Right cardiac atrium (tissue), 5 donors: ENCODE measurements around the gene IQCF6. TPM values are rescaled to one million over a fixed set of nuclear protein-coding genes. Genes with fewer than 3 reads are reported as not detected.

Experiments used
- ATAC-seq, 2 donors: fragments of 200-7000 bp; cut with Tn5 transposase; one replicate each; pipeline versions ENCODE4 v1.8.0 to v1.9.1; 2020; ENCODE audit warnings: moderate library complexity in 2 of 2, mild to moderate bottlenecking in 1 of 2
- DNase-seq, 3 donors: peaks; one replicate each; pipeline ENCODE4 v3.0.0-alpha.2; 2020
- H3K27ac ChIP-seq: one replicate; pipeline ENCODE4 v1.5.1; 2013; ENCODE audit warnings: mild to moderate bottlenecking, low read length, control low read depth, moderate library complexity
- H3K27me3 ChIP-seq: one replicate; pipeline ENCODE4 v1.6.1; 2013; ENCODE audit not compliant: control insufficient read depth, insufficient read depth
- H3K4me1 ChIP-seq: one replicate; pipeline ENCODE4 v1.6.1; 2013; ENCODE audit warnings: low read length; ENCODE audit not compliant: control insufficient read depth, insufficient read depth
- H3K4me3 ChIP-seq: one replicate; pipeline ENCODE4 v1.5.1; 2013; ENCODE audit warnings: low read length, control low read depth
- H3K9me3 ChIP-seq: one replicate; pipeline ENCODE4 v1.6.1; 2013; ENCODE audit warnings: low read length; ENCODE audit not compliant: control insufficient read depth
- WGBS: extraction: QIAGEN DNeasy Blood & Tissue Kit; methylation state at CpG from one replicate; pipeline ENCODE4 v1.1.7; 2013; 5-methylcytosine and 5-hydroxymethylcytosine counted together
- intact Hi-C, 4 donors: fragments of 100-400 bp; cut with DNase I; formaldehyde crosslinking; loops; one replicate each; pipeline versions ENCODE4 v1.11.0 to v1.14.0; 2022 to 2023
- long read RNA-seq, 4 donors: library from polyadenylated mRNA; unstranded; transcript quantifications; one replicate each; pipeline ENCODE4 v2.0.0, GENCODE V29; 2020 to 2021
- polyA plus RNA-seq: library from polyadenylated mRNA; stranded (reverse); fragments of 200-250 nt; gene quantifications from one replicate; pipeline ENCODE4 v1.2.3, GENCODE V29; 2013
- total RNA-seq, 4 donors: library from RNA; stranded (reverse); fragmentation: NEBNext Ultra II Directional; extraction: Animal tissue kit (Norgen Biotek cat#: 25700); gene quantifications; one replicate each; pipeline ENCODE4 v1.2.1, GENCODE V29; 2021
- donor health status: healthy with polysubstance abuse.
- donor health status: DM: no; HTN: yes; CAD: no.
- donor health status: DM: no; HTN: no; CAD: no.
- donor health status: DM: no; HTN: yes; CAD: no; lungs with severe emphysema.
- donor health status: DM: yes; HTN: yes; CAD: no.

IQCF6 gene
- total RNA-seq (not detected), polyA plus RNA-seq (not detected)
- long read RNA-seq, donor 1: 0 reads
- long read RNA-seq, donor 2: 0 reads
- long read RNA-seq, donor 3: 0 reads
- long read RNA-seq, donor 4: 0 reads

GRCh38 chr3:51779137-51779536, at the start of gene IQCF6:
TSS of gene IQCF6 (minus strand) at chr3:51779237. CDS start at chr3:51779224, 13 bp downstream.
- DNase-seq: no peak
- no peaks in the 10 kb centered on the region for H3K9me3 ChIP-seq
- H3K27ac ChIP-seq: no peak within 1 kb of the TSS
- no peaks in the 10 kb centered on the region for H3K27me3 ChIP-seq
- intact Hi-C loops: no loop called here
- H3K4me1 ChIP-seq: peaks cover 3% of the 10 kb centered on the region
- no peak within 1 kb of the TSS for H3K4me3 ChIP-seq
- ATAC-seq: no peak
- 96% methylated on average over 5 of the region's 5 CpGs for WGBS

- DNase-seq (no peak), ATAC-seq (no peak)
- intact Hi-C loops: no loop called here
- Histone ChIP-seq H3K27ac (no peak overlapping the region), H3K4me1 (no peaks in the 10 kb centered on the region), H3K27me3 (no peaks in the 10 kb centered on the region), H3K9me3 (no peaks in the 10 kb centered on the region), H3K4me3 (no peak overlapping the region)
- 76% methylated on average over 1 of the region's 1 CpG for WGBS
Measured at GRCh38 chr3:51828297-51828696, 49.3 kb upstream of the IQCF6 start.

- intact Hi-C loops: no loop called here
- H3K4me1 ChIP-seq: no peaks in the 10 kb centered on the region
- WGBS: 49% methylated on average over 12 of the region's 12 CpGs
- H3K4me3 ChIP-seq: no peak overlapping the region
- DNase-seq (no peak), ATAC-seq (no peak)
- H3K9me3 ChIP-seq: no peaks in the 10 kb centered on the region
- H3K27ac ChIP-seq: no peak overlapping the region
- H3K27me3 ChIP-seq: no peaks in the 10 kb centered on the region
Measured at GRCh38 chr3:51819709-51820406, 40.8 kb upstream of the IQCF6 start.

DNA sequence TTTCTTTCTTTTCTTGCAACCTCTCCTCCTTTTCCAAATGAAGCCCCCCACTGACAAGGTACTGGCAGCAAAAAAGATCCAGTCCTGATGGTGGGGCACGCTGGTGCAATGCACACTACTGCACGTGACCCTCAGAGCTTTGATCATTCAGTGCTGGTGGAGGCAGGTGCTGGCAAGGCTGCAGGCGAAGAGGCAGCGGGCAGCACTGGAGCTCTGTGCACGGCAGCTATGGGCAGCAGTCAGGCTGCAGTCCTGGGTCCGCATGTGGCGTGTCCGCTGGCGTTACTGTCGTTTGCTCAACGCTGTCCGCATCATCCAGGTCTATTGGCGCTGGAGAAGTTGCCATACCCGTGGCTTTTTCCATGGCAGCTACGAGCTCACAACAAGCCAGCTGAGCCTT, 40.1 kb upstream of the IQCF6 start:
- no peak for DNase-seq
- no peak overlapping the region for H3K4me3 ChIP-seq
- H3K27ac ChIP-seq: no peak overlapping the region
- WGBS: 90% methylated on average over 15 of the region's 15 CpGs
- no peaks in the 10 kb centered on the region for H3K4me1 ChIP-seq
- intact Hi-C loops: no loop called here
- no peaks in the 10 kb centered on the region for H3K27me3 ChIP-seq
- ATAC-seq: no peak
- no peaks in the 10 kb centered on the region for H3K9me3 ChIP-seq

DNA sequence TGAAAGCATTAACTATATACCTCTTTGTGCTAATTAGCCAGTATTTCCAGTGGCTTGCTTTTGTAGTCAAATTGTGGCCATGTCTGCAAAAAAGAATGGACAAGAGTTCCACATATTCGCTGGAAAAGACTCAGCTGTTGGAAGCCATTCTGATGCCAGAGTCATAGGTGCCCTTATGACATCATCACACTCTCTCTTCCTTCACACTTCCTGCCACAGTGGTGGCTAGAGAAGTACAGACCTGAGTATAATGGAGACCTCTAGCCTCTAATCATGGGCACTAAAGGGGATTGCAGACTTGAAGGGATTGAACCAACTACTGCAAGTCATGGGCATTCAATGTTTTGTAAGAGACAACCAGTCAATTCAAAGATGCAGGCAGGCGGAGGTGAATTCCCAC, 38.3 kb upstream of the IQCF6 start:
- no peaks in the 10 kb centered on the region for H3K27me3 ChIP-seq
- no peak for DNase-seq
- ATAC-seq: no peak
- no peaks in the 10 kb centered on the region for H3K4me1 ChIP-seq
- no peaks in the 10 kb centered on the region for H3K9me3 ChIP-seq
- 90% methylated on average over 2 of the region's 2 CpGs for WGBS
- intact Hi-C loops: no loop called here
- H3K4me3 ChIP-seq: no peak overlapping the region
- H3K27ac ChIP-seq: no peak overlapping the region

- no peaks in the 10 kb centered on the region for H3K27me3 ChIP-seq
- no peaks in the 10 kb centered on the region for H3K4me1 ChIP-seq
- DNase-seq (no peak), ATAC-seq (no peak)
- 77% methylated on average over 2 of the region's 2 CpGs for WGBS
- intact Hi-C loops: no loop called here
- no peak overlapping the region for H3K4me3 ChIP-seq
- no peak overlapping the region for H3K27ac ChIP-seq
- no peaks in the 10 kb centered on the region for H3K9me3 ChIP-seq
Measured at GRCh38 chr3:51816723-51817122, 37.7 kb upstream of the IQCF6 start.

GRCh38 chr3:51815614-51816013, 36.6 kb upstream of the IQCF6 start:
- intact Hi-C loops: no loop called here
- DNase-seq (no peak), ATAC-seq (no peak)
- Histone ChIP-seq H3K4me1 (no peaks in the 10 kb centered on the region), H3K4me3 (no peak overlapping the region), H3K27me3 (no peaks in the 10 kb centered on the region), H3K27ac (no peak overlapping the region), H3K9me3 (no peaks in the 10 kb centered on the region)
- WGBS: 59% methylated on average over 4 of the region's 4 CpGs

GRCh38 chr3:51814034-51814433, 35.0 kb upstream of the IQCF6 start:
- Histone ChIP-seq H3K27ac (no peak overlapping the region), H3K4me3 (no peak overlapping the region), H3K9me3 (no peaks in the 10 kb centered on the region), H3K27me3 (no peaks in the 10 kb centered on the region), H3K4me1 (no peaks in the 10 kb centered on the region)
- ATAC-seq (peak in 1 of 2 donors; percentile 32), DNase-seq (no peak)
- intact Hi-C loops: no loop called here
- 94% methylated on average over 3 of the region's 3 CpGs for WGBS

- Histone ChIP-seq H3K4me3 (no peak overlapping the region), H3K27me3 (no peaks in the 10 kb centered on the region), H3K9me3 (no peaks in the 10 kb centered on the region), H3K27ac (no peak overlapping the region), H3K4me1 (no peaks in the 10 kb centered on the region)
- peak; percentile 56 to 84 for ATAC-seq
- 50% methylated on average over 6 of the region's 6 CpGs for WGBS
- intact Hi-C loops: no loop called here
- peak; percentile 41 to 80 (median 70) for DNase-seq
Measured at GRCh38 chr3:51813539-51813938, 34.5 kb upstream of the IQCF6 start.

DNA sequence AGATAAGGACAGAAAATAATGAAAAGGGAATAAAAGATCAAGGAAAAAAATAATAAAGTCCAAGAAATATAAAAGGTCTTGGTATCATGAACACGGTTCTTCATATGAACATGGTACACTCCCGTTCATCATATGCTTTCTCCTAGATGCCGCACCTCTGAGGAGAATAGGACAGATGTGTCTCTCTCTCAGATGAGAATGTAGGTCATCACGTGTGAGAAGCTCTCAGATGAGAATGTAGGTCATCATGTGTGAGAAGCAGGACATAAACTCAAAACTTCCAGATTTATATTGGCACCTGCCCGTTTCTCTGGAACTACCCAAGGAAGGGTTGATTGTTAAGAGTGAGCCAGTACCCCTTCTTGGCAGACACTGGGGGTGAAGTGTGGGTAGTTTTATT, 29.9 kb upstream of the IQCF6 start:
- H3K27ac ChIP-seq: no peak overlapping the region
- intact Hi-C loops: loop anchor here in 2 of 4 donors (10.0 kb wide), 2 partner anchors 94 to 304 kb away; partner anchors contain the start of gene DCAF1 (in 1 of the 2)
- WGBS: 84% methylated on average over 5 of the region's 5 CpGs
- no peaks in the 10 kb centered on the region for H3K27me3 ChIP-seq
- H3K9me3 ChIP-seq: no peaks in the 10 kb centered on the region
- no peak for DNase-seq
- H3K4me3 ChIP-seq: no peak overlapping the region
- no peak for ATAC-seq
- no peaks in the 10 kb centered on the region for H3K4me1 ChIP-seq

DNA sequence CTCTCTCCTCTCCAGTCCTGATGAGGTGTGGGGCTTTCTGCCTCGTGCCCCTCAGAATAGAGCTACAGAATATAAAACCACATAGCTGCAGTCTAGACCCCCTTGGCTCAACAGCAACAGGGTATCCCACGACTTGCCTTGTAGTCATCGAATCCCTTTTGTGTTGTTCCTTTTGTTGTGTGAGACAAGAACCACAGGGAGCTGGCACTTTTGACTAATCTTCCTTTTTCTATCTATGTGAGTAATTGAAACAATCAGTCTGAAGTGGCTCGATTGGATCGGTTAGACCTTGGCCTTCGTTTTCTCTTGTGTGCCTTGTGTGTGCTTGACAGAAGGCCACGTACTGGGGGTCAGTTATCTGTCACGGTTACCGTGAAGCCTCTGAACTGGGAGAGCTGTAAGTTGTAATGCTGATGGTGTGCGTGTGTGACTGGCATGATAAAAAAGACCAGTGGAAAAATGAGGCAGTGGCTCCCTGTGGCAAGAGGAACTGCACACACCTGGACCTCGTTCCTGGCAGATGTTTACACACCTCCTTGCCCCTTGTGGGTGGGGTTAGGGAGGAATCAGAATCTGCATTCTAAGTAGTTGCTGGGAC, 23.2 kb upstream of the IQCF6 start:
- no peaks in the 10 kb centered on the region for H3K27me3 ChIP-seq
- intact Hi-C loops: loop anchor here (5.0 to 10.0 kb wide), 4 partner anchors 87 to 300 kb away; partner anchors contain the start of gene DCAF1 (in 3 of the 4)
- no peak overlapping the region for H3K4me3 ChIP-seq
- DNase-seq (no peak), ATAC-seq (no peak)
- H3K27ac ChIP-seq: no peak overlapping the region
- WGBS: 26% methylated on average over 11 of the region's 11 CpGs
- no peaks in the 10 kb centered on the region for H3K4me1 ChIP-seq
- no peaks in the 10 kb centered on the region for H3K9me3 ChIP-seq
